OCI-LY7 (cell line): Measurements from ENCODE around the gene AMHR2.

Source experiments
- CTCF ChIP-seq: fragments of 200-600 bp; sonication (generic); conservative IDR thresholded peaks from 2 replicates; pipeline ENCODE4 v1.5.1; 2014; ENCODE audit warnings: mild to moderate bottlenecking, antibody characterized with exemption, low read length, moderate library complexity, mixed read lengths
- EZH2phosphoT487 ChIP-seq: fragments of 200-600 bp; sonication (generic); IDR thresholded peaks from 2 replicates; pipeline ENCODE4 v1.6.1; 2018; ENCODE audit warnings: low read depth, borderline replicate concordance, mild to moderate bottlenecking, mixed run types, antibody characterized with exemption, low read length, moderate library complexity, mixed read lengths

GRCh38 chr12:53459097-53459496, 35.4 kb downstream of the AMHR2 start:
- TF ChIP-seq CTCF (no peak), EZH2phosphoT487 (no peak)
